GM12875 (cell line): ENCODE measurements around the gene MPHOSPH6.
"Not testable (repeated sequence)": the region's sequence is repeated elsewhere in the genome, so short reads cannot be mapped to it uniquely, and the experiment has no call there.

ENCODE experiments used
- H3K4me3 ChIP-seq: one replicate; pipeline ENCODE4 v1.5.1; 2011; ENCODE audit warnings: low read depth, low read length, control low read depth
- TF ChIP-seq, protein P1 (sequence below): IDR thresholded peaks from 2 replicates; pipeline ENCODE4 v1.5.1; 2011; ENCODE audit warnings: low read depth, mild to moderate bottlenecking, control low read depth, inconsistent platforms, low read length, moderate library complexity, borderline replicate concordance; ENCODE audit not compliant: insufficient read depth

The MPHOSPH6 gene

DNA sequence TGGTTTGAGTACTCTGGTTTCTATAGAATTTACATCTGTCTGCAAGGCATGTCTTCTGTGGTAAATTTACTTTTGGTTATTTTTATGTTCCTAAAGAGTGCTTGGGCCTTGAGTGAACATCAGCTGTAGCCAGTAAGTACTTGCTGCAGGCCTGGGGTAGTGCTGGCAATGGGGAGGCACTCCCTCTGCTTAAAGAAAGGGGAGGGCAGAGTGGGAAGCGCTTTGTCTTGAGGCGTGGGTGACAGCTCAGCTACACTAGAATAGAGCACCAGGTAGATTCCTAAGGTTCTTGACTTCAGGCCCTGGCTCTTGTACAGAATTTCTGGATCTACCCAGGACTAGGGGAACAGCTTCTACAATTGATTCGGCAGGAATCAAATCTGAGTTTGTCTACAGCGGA is 50.6 kb downstream of the MPHOSPH6 start:
- TF ChIP-seq, protein P1, sequence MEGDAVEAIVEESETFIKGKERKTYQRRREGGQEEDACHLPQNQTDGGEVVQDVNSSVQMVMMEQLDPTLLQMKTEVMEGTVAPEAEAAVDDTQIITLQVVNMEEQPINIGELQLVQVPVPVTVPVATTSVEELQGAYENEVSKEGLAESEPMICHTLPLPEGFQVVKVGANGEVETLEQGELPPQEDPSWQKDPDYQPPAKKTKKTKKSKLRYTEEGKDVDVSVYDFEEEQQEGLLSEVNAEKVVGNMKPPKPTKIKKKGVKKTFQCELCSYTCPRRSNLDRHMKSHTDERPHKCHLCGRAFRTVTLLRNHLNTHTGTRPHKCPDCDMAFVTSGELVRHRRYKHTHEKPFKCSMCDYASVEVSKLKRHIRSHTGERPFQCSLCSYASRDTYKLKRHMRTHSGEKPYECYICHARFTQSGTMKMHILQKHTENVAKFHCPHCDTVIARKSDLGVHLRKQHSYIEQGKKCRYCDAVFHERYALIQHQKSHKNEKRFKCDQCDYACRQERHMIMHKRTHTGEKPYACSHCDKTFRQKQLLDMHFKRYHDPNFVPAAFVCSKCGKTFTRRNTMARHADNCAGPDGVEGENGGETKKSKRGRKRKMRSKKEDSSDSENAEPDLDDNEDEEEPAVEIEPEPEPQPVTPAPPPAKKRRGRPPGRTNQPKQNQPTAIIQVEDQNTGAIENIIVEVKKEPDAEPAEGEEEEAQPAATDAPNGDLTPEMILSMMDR: no peak
- H3K4me3 ChIP-seq: no peak overlapping the region

DNA sequence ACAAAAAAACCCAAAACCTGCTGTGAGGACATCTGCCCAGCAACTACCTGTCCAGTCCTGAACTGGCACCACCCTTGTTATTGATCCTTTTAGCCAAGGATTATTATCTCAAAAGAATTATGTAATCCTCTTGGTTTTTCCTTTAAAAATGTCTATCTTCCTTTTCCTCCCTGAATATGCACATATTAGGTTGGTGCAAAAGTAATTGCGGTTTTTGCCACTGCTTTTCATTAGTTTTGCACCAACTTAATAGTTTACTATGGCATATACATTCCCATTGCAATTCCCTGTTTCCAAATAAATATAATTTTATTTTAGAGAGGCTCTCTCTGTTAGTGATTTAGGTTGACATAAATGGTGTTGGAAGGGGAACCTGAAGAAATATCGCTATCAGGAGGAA is 51.3 kb downstream of the MPHOSPH6 start:
- H3K4me3 ChIP-seq: no peak overlapping the region
- TF ChIP-seq, protein P1: no peak

DNA sequence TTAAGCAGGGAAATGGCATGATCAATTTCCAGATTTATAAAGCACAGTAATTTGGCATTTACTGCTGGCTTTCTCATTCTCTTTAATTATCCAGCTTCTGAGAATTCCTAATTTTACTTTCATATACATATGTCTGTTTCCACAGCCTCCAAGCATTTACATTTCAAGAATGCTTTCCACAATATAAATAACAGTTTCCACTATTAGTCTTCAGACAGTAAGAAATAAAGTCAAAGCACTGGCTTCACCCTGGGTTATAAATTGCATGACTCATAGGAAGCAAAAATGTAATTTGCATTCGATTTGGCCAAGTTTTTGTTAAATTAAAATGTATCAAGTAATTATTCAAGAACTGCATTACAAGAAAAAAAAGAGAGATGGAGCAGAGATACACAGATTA is 53.5 kb downstream of the MPHOSPH6 start:
- TF ChIP-seq, protein P1: no peak
- H3K4me3 ChIP-seq: no peak overlapping the region

DNA sequence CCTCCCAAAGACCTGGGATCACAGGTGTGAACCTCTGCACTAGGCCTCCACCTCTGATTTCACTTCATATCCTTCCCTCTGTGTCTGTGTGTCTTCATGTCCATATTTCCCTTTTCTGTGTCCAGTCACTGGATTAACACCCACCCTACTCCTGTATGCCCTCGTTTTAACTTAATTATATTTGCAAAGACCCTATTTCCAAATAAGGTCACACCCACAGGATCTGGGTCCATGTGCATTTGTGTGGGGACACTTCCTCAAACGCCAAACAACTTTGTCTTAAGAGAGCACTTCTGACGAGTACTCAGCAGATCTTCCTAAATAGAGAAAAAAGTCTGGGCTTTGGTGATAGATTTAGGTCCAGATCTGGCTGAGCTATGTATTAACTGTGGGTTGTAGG is 56.3 kb downstream of the MPHOSPH6 start:
- H3K4me3 ChIP-seq: no peak overlapping the region
- TF ChIP-seq, protein P1: no peak

DNA sequence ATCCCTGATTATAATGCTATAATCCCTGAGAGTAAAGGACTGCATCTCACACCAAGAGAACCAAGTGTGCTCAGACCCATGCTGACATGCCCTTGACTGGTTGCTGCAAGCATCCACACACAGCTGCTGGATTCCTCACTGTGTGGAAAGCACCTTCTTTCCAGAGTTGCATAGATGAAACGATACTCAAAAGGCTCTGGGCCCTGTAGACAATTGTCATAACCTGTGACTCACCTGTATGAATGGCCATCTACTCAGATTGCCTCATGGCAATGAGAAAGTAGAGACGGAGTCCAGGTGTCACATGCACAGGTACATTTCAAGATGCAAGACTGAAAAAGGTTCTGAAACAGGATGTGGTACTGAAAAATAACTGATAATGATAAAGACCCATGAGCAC is 58.1 kb downstream of the MPHOSPH6 start:
- TF ChIP-seq, protein P1: no peak
- no peak overlapping the region for H3K4me3 ChIP-seq

DNA sequence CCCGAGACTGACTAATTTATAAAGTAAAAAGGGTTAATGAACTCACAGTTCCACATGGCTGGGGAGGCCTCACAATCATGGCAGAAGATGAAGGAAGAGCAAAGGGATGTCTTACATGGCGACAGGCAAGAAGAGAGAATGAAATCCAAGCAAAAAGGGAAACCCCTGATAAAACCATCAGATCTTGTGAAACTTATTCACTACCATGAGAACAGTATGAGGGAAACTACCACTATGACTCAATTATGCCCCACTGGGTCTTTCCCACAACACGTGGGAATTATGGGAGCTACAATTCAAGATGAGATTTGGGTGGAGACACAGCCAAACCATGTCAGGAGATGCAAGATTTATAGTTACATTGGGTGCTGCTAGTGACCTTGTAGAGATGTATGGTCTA is 60.8 kb downstream of the MPHOSPH6 start:
- not testable (repeated sequence) for H3K4me3 ChIP-seq

DNA sequence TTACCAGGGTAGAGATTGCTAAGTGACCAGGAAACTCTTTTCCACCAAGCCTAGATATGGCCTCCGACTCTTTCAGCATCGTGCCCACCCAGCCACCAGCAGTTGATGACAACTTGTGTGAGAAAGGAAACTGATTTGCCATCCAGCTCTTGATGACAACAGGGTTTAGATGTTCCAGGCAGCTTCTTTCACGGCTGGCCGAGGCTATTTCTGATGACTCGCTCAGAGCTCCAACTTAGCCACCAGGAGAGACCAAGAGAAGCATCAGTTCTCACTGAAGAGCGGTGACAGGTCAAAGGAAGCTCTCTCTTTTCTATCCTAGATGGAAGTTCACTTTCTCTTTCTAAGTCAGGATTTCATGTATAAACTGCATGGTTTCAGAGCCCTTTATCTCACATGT is 61.2 kb downstream of the MPHOSPH6 start:
- TF ChIP-seq, protein P1: no peak

DNA sequence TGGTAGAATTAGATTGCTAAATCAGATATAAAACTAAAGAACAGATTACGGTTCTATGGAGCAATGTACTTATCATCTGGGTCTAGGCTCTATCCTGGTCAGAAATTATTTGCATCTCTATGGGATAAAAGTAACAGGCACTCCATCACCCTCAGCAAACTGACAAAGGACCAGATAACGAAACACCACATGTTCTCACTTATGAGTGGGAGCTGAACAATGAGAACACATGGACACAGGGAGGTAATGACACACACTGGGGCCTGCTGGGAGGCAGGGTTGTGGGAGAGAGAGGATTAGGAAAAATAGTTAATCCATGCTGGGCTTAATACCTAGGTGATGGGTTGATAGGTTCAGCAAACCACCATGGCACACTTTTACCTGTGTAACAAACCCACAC is 61.9 kb downstream of the MPHOSPH6 start:
- TF ChIP-seq, protein P1: no peak
- no peak overlapping the region for H3K4me3 ChIP-seq

More for the DNA sequence above, 61.2 kb downstream of the MPHOSPH6 start:
- no peak overlapping the region for H3K4me3 ChIP-seq
